HK-2 (cell line): ENCODE data around the gene CITED4.
A peak's percentile ranks its signal among the peaks of the same experiment; 100 is the strongest.

Experiments
- DNase-seq: peaks from one replicate; pipeline ENCODE4 v3.0.0-alpha.2; 2018; ENCODE audit not compliant: unreplicated experiment

Gene CITED4

DNA sequence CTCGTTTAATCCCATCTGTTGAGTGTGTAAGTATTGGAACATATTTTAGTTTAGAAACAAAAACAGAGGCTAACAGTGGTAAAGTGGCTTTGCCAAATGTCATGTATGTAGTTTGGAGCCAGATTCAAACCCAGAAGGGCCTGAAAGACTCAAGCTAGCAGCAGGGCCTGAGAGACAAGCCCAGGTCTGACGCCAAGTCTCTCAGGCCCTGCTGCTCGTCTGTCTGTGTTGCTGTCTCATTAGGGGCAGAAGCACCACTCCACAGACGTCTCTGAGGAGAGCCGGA is 8.3 kb downstream of the CITED4 start:
- DNase-seq, result no peak

- DNase-seq, result no peak
These were observed 8.9 kb downstream of the CITED4 start for GRCh38 chr1:40853113-40853884.

GRCh38 chr1:40851643-40852042 is 10.5 kb downstream of the CITED4 start:
- no peak for DNase-seq

DNA sequence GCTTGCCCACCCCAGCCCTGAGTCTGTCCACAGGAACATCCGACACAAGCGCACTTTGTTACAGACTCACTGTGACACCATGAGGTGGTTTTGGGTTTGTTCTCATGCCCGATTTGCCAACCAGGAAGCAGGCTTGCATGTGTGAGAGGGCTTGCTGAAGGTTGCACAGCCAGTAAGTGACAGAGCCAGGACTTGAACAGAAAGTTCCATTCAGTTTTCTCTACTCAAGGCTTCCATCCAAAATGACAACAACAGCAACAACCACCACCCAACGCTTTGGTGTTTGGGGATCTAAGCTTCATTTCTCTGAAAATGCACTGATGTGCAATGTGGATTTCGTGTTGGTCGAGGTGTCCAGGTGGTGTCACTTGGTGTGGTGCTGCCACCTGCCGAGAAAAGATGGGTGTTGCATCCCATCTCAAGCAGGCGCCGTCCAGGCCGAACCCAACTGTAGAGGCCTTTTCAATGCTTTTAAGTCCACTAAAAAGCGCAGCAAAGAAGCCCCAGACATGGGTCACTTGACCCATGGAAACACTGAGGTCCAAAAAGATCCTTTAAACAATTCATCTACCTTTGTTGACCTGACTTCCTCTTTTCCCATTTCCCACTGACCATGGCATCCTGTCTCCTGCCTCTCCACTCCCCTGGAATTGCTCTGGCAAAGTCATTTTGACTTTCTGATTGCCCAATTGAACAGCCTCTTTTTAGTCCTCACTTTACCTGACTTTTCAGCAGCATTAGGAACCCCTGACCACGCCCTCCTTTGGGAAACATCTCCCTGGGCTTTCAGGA is 12.2 kb downstream of the CITED4 start:
- peak; percentile 70 for DNase-seq

DNA sequence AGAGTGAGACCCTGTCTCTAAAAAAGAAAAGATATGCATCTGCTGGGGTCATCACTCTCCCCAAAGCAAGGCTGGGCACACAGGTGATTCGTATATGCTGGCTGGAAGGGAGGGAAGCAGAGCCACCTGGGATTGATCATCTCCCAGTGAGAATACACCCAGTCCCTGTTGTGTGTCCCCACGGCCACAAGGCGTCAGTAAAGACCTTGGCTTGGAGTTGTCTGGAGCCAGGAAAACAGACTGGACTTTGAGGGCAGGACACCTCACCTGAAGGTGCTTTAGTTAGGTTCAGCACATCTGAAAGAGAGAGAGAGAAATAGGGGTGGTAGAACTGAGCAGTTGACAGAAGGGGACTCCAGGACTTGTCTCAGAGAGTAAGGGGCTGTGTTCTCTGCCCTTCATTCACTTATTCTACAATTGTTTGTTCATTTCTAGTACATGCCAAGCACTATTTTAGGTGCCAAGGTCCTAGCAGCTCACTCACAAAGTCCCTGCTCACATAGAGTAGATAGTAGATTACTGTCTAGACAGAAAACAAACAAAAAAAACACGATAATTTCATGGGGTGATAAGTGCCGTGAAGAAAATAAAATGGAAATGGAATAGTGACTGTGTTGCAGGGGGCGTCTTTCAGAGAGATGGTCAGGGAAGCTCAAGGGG is 13.5 kb downstream of the CITED4 start:
- peak; percentile 60 for DNase-seq

GRCh38 chr1:40847023-40847745 is 15.0 kb downstream of the CITED4 start:
- no peak for DNase-seq

- no peak for DNase-seq
These were observed 16.3 kb downstream of the CITED4 start for GRCh38 chr1:40845895-40846294.

GRCh38 chr1:40844887-40845878 is 17.0 kb downstream of the CITED4 start:
- no peak for DNase-seq

DNA sequence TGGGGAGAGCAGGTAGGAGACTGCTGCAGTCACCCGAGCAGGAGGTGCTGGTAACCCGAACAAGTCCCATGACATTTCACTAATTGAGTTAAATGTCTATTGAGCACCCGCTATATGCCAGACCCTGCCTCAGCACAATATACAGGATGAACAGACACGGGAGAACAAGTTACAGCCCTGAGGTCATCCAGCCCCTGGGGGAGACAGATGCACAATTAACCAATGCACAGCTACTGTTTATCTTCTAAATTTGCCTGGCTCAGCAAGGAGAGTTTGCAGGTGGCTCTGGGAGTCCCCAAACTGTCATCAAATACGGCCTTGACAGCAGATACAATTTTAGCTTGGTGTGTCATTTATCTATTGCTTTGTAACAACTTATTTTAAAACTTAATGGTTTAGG is 18.1 kb downstream of the CITED4 start:
- DNase-seq, result no peak

GRCh38 chr1:40842691-40843090 is 19.5 kb downstream of the CITED4 start:
- no peak for DNase-seq

- DNase-seq, result no peak
These were observed 20.0 kb downstream of the CITED4 start for GRCh38 chr1:40842207-40842606.

DNA sequence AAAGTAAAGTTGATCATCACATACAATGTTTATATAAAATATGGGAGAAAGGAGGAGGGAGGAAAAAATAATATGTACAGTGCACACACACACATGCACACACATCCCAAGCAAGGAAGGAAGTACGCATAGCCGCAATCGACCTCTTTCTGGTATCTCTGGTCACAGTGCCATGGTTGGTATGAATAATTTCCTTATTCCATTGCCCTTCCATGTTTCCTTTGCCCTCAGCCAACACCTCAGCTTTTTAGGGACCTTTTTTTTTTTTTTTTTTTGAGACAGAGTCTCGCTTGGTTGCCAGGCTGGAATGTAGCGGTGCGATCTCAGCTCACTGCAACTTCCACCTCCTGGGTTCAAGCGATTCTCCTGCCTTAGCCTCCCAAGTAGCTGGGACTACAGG is 20.6 kb downstream of the CITED4 start:
- DNase-seq, result no peak

- no peak for DNase-seq
These were observed 21.4 kb downstream of the CITED4 start for GRCh38 chr1:40840526-40841323.

- DNase-seq, result no peak
These were observed 22.2 kb downstream of the CITED4 start for GRCh38 chr1:40839943-40840335.

- DNase-seq, result no peak
These were observed 22.9 kb downstream of the CITED4 start for GRCh38 chr1:40838980-40839942.

DNA sequence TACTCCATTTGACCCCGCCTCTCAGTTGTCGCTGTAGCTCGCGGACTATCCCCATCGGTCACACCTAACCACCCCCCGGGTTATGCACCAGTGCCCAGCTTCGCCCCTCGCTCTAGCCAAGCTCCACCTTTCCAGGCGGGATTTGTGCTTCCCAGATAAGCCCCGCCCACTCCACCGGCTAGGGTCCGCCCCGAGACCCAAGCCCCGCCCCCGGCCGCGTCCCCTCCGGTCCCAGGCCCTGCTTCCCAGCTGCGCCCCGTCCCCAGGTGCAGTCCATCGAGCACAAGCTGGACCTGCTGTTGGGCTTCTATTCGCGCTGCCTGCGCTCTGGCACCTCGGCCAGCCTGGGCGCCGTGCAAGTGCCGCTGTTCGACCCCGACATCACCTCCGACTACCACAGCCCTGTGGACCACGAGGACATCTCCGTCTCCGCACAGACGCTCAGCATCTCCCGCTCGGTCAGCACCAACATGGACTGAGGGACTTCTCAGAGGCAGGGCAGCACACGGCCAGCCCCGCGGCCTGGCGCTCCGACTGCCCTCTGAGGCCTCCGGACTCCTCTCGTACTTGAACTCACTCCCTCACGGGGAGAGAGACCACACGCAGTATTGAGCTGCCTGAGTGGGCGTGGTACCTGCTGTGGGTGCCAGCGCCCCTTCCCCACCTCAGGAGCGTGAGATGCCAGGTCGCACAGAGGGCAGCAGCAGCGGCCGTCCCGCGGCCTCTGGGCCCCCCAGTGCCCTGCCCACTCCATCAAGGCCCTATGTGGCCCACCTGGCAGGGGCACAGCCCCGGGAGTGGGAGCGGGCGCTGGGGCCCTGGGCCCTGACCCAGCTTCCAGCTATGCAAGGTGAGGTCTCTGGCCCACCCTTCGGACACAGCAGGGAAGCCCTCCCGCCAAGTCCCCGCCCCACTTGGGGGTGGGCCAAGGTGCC is 23.9 kb downstream of the CITED4 start:
- no peak for DNase-seq

- DNase-seq, result no peak
These were observed 24.6 kb downstream of the CITED4 start for GRCh38 chr1:40837601-40838000.

- no peak for DNase-seq
These were observed 25.9 kb downstream of the CITED4 start for GRCh38 chr1:40836283-40836682.
